Mucosa of rectum (tissue), 2 donors: ENCODE data around the gene ARHGAP5.

Experiments used
- H3K27ac ChIP-seq, 2 donors: one replicate each; pipeline ENCODE4 v1.7.0; 2013; ENCODE audit warnings: inconsistent platforms in 2 of 2, low read depth in 2 of 2, low read length in 2 of 2
- H3K27me3 ChIP-seq, 2 donors: one replicate each; pipeline ENCODE4 v1.7.0; 2013; ENCODE audit warnings: low read length in 2 of 2; ENCODE audit not compliant: control insufficient read depth in 2 of 2, insufficient read depth in 2 of 2
- H3K36me3 ChIP-seq, 2 donors: one replicate each; pipeline ENCODE4 v1.7.0; 2013; ENCODE audit warnings: low read length in 2 of 2; ENCODE audit not compliant: control insufficient read depth in 2 of 2, insufficient read depth in 2 of 2
- H3K4me1 ChIP-seq, 2 donors: one replicate each; pipeline ENCODE4 v1.7.0; 2013; ENCODE audit warnings: low read length in 2 of 2, mild to moderate bottlenecking in 1 of 2; ENCODE audit not compliant: control insufficient read depth in 2 of 2, insufficient read depth in 2 of 2
- H3K4me3 ChIP-seq, 2 donors: one replicate each; pipeline ENCODE4 v1.7.0; 2013; ENCODE audit warnings: low read length in 2 of 2
- H3K9ac ChIP-seq, 2 donors: one replicate each; pipeline ENCODE4 v1.7.0; 2013; ENCODE audit warnings: low read length in 2 of 2, low read depth in 1 of 2, mild to moderate bottlenecking in 1 of 2
- H3K9me3 ChIP-seq, 2 donors: one replicate each; pipeline ENCODE4 v1.7.0; 2013; ENCODE audit warnings: low read length in 2 of 2; ENCODE audit not compliant: control insufficient read depth in 2 of 2
- donor health status: healthy.
- donor health status: Normal muscosa, but diverticular disease.

ARHGAP5 gene

DNA sequence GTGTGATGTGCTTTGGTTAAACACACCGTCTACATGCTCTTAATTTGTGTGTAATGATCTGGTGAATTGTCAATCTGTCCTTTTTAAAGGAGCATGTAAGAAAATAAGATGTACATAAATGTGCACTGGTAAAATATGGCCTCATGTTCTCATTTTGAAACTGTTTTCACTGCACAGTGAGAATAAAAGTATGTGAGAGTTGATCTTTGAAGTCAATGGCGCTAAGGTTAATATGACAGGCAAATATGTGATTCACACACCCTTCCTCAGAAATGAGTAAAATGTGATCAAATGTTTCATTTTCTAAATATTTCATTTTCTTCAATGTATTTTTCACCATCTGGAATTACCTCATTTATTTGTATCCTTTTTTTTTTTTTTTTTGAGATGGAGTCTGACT, 116.4 kb downstream of the ARHGAP5 start:
- no peaks in the 10 kb centered on the region for H3K36me3 ChIP-seq
- no peaks in the 10 kb centered on the region for H3K9me3 ChIP-seq
- no peak overlapping the region for H3K27ac ChIP-seq
- no peak overlapping the region for H3K4me3 ChIP-seq
- H3K9ac ChIP-seq, result no peak overlapping the region
- H3K27me3 ChIP-seq, result no peaks in the 10 kb centered on the region
- no peaks in the 10 kb centered on the region for H3K4me1 ChIP-seq

DNA sequence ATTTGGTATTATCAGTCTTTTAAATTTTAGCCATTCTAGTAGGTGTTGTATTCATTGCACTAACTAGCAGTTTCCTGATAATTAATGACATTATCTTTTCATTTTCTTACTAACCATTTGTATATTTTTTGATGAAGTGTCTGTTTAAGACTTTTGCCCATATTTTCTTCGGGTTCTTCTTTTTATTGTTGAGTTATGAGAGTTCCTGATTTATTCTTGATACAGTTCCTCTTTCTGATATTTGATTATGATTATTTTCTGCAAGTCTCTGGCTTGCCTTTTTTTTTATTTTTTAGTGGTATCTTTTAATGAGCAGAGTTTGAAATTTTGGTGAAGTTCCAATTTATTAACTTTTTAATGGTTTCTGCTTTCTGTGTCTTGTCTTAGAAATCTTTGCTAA, 118.5 kb downstream of the ARHGAP5 start:
- H3K27me3 ChIP-seq, result no peaks in the 10 kb centered on the region
- H3K27ac ChIP-seq, result no peak overlapping the region
- H3K9me3 ChIP-seq, result no peaks in the 10 kb centered on the region
- no peaks in the 10 kb centered on the region for H3K36me3 ChIP-seq
- H3K4me3 ChIP-seq, result no peak overlapping the region
- H3K4me1 ChIP-seq, result peaks cover under 1 to 2% of the 10 kb centered on the region in 2 donors
- no peak overlapping the region for H3K9ac ChIP-seq

DNA sequence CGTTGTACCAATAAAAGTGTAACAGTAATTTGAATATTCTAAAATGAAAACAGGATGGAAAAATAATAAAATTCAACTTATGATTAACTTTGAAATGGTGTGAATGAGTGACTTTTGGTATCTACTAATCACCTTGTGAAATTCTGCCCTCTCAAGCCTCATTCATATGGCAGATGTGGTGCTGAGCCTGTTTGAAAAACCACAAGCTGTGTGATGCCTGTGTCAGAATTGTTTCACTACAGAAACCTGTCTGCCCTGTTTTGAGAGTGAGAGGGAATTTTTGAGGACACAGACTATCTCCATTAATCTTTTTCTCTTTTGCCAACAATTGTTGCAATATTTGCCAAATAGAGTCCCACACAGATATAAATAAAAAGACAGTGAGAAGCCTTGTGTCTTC, 120.8 kb downstream of the ARHGAP5 start:
- H3K36me3 ChIP-seq, result no peaks in the 10 kb centered on the region
- H3K4me3 ChIP-seq, result no peak overlapping the region
- peaks cover 8 to 13% of the 10 kb centered on the region in 2 donors for H3K4me1 ChIP-seq
- no peaks in the 10 kb centered on the region for H3K27me3 ChIP-seq
- no peaks in the 10 kb centered on the region for H3K9me3 ChIP-seq
- H3K27ac ChIP-seq, result no peak overlapping the region
- no peak overlapping the region for H3K9ac ChIP-seq

DNA sequence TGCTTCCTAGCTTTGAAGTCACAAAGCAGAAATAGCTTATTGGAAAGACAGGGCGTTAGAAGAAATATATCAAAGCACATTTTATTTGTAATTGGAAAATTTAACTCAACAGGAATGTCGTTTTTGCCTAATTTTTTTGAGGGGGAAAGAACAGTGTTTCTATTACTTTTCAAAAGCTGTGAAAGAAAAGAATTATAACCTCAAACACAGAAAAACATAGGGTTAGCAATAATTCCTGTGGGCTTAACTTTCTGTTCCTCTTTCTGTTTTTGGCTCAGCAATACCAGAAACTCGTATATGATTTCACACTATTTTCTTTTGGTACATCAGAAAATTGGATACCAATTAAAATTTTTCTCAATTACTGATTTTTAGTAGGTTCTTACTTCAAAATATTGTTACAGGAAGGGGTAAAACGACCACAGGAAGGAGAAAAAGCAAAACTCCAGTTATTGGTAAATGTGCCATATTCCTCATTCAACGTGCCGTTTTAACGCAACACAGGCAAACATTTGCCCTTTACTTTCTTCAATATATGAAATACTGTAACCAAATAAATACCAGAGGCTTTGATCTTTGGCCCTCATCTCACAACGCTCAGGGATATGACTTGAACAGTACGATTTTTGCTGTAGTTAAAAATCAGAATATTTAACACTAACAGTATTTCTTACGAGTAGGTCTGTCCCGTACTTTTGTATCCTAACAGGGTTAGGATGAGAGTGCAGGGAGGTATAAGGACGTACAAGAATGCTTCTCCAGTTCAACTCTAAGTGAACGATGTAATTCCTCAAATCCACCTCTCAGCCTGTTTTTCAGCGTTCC, 123.5 kb downstream of the ARHGAP5 start:
- Histone ChIP-seq H3K9ac (peak overlapping the region; percentile 1 to 73), H3K36me3 (no peaks in the 10 kb centered on the region), H3K9me3 (no peaks in the 10 kb centered on the region), H3K4me3 (peak overlapping the region; percentile 73 to 92), H3K27me3 (no peaks in the 10 kb centered on the region), H3K4me1 (peaks cover 8 to 13% of the 10 kb centered on the region in 2 donors), H3K27ac (peak overlapping the region; percentile 38 to 83)

DNA sequence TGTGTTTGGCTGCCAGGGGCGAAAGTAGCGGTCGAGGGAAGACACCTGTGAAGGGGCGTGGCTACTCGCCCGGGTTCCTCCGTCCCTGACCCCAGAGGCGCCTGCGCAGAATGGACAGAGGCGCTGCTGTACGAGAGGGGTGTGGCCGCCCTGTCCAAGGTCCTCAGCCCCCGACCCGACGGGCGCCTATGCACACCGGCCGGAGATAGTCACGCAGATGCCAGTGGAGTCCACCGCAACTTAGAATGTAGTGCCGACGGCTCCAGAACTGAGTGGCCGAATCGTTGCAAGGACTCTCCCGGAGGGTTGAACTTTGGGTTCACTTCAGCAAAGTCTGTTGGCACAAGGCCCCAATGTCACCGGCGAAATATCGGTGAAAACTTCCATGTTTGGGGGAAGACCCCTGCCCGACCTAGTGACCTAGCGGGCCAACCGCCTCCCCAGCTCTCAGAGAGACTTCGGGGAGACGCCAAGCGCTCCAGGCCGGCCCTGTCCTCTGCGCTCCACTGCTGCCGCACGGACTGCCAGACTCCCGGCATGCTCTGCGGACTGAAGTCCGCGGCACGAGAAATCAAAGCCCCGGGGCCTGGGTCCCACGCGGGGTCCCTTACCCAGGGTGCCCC, 124.2 kb downstream of the ARHGAP5 start:
- no peaks in the 10 kb centered on the region for H3K9me3 ChIP-seq
- H3K27ac ChIP-seq, result peak overlapping the region; percentile 38 to 83
- peak overlapping the region; percentile 73 to 85 for H3K9ac ChIP-seq
- peak overlapping the region; percentile 73 to 92 for H3K4me3 ChIP-seq
- H3K27me3 ChIP-seq, result no peaks in the 10 kb centered on the region
- H3K4me1 ChIP-seq, result peaks cover 8 to 13% of the 10 kb centered on the region in 2 donors
- H3K36me3 ChIP-seq, result no peaks in the 10 kb centered on the region

DNA sequence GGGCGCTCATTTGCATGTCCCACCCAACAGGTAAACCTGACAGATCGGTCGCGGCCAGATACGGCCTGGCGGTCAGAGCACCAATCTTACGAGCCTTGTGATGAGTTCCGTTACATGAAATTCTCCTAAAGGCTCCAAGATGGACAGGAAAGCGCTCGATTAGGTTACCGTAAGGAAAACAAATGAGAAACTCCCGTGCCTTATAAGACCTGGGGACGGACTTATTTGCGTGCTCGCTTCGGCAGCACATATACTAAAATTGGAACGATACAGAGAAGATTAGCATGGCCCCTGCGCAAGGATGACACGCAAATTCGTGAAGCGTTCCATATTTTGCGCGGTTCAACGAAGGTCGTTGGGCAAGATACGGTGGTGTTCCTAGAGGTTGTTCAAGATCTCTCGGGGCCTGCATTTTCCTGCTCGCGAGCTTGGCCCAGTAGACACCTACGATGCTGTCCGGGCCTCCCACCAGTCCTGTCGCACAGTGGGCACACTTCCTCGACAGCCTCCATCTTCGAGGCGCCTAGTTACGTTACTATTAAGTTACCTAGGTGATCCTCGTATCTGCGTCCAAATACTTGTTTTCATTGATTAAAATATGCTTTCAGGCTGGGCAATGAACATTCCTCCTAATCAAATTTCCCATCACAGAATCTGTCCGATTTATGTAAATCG, 124.8 kb downstream of the ARHGAP5 start, which contains the start of gene RNU6-7:
TSS of gene RNU6-7 (plus strand) at position 230 of the 675 bp plus-strand sequence.
- Histone ChIP-seq H3K9ac (peak within 1 kb of the TSS; percentile 73 to 85), H3K4me3 (peak within 1 kb of the TSS; percentile 73 to 92), H3K27me3 (no peaks in the 10 kb centered on the region), H3K27ac (peak within 1 kb of the TSS; percentile 77 to 83), H3K4me1 (peaks cover 8 to 13% of the 10 kb centered on the region in 2 donors), H3K9me3 (no peaks in the 10 kb centered on the region), H3K36me3 (no peaks in the 10 kb centered on the region)

DNA sequence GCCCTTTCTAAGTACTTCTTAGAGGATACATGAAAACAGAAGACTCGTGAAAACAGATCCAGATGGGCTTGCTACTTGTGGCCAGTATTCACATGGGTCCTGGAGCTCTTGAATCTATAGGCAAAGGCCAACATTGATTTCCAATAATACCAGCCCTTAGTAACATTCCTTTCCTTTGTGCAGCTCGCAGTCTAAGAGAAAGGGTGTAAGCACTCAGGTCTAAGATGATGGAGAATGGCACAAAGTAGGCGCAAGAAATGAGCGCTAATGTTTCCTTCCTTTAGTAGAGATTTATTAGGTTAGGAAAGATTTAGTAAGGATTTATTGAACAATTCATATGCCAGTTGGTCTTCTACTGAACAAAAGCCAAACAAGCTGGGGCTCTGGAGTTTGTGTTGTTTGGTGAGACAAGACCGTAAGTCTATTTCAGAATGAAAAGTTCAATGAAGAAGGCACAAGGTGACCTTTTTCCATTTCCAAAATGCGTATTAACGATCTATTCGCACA, 125.4 kb downstream of the ARHGAP5 start:
- Histone ChIP-seq H3K4me1 (peaks cover 8 to 13% of the 10 kb centered on the region in 2 donors), H3K9ac (peak overlapping the region; percentile 73 to 85), H3K9me3 (no peaks in the 10 kb centered on the region), H3K4me3 (peak overlapping the region; percentile 73 to 92), H3K36me3 (no peaks in the 10 kb centered on the region), H3K27me3 (no peaks in the 10 kb centered on the region), H3K27ac (peak overlapping the region; percentile 77 to 83)

DNA sequence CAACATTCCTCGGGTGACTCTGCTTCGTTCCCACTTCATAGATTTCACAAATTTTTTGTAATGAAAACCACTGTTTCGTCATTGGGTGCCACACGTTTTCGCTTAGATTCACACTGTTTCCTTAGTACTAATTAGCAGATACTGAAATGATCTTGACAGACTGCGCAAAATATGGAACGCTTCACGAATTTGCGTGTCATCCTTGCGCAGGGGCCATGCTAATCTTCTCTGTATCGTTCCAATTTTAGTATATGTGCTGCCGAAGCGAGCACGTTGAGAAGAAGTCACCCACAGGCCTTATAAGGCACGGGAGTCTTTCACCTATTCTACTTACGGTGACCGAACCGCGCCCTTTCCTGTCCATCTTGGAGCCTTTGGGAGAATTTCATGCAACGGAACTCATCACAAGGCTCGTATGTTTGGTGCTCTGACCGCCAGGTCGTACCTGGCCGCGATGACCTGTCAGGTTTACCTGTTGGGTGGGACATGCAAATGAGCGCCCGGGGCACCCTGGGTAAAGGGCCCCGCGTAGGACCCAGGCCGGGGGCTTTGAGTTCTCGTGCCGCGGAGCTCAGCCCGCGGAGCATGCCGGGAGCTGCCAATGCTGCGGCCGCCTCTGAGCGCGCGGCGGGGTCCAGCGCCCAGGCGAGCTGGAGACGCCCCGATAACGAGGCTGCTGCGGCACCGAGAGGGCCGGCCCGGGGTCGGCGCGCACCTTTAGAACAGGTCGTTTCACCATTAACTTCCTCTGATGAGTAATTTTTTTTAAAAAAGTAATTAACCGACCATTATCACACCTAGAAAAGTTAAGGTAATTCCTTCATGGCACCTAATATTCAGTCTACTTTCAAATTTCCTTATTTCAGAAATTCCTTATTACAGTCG, 126.1 kb downstream of the ARHGAP5 start, which contains the start of gene RNU6-8:
TSS of gene RNU6-8 (minus strand) at position 272 of the 885 bp plus-strand sequence.
- Histone ChIP-seq H3K36me3 (no peaks in the 10 kb centered on the region), H3K4me3 (peak within 1 kb of the TSS; percentile 73 to 92), H3K9ac (peak within 1 kb of the TSS; percentile 73 to 85), H3K27me3 (no peaks in the 10 kb centered on the region), H3K9me3 (no peaks in the 10 kb centered on the region), H3K4me1 (peaks cover 8 to 13% of the 10 kb centered on the region in 2 donors), H3K27ac (peak within 1 kb of the TSS; percentile 77 to 83)

DNA sequence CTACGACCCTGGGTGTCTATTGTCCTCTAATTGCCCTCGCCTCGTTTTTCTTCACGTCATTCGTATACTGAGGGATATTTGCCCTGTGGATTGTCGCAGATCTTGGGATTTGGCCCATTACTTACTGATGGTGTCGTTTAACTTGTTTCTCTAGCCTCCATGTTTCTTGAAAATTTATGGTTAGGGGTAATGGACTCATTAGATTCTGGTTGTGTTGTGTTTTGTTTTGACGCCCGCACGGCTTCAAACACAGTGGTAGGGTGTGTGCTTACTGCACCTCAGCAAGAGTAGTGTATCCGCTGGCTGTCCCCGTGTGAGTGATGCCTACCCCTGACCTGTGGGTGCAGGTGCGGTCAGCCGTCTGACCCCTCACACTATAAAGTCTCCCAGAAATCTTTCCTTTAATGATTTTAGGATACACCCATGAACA, 126.8 kb downstream of the ARHGAP5 start:
- Histone ChIP-seq H3K4me1 (peaks cover 8 to 13% of the 10 kb centered on the region in 2 donors), H3K4me3 (peak overlapping the region; percentile 73 to 92), H3K9ac (peak overlapping the region; percentile 67 to 73), H3K27me3 (no peaks in the 10 kb centered on the region), H3K36me3 (no peaks in the 10 kb centered on the region), H3K27ac (peak overlapping the region in 1 of 2 donors; percentile 83), H3K9me3 (no peaks in the 10 kb centered on the region)
